ENCODE results near the gene CDH13. TPM values are rescaled to one million over a fixed set of nuclear protein-coding genes. Genes with fewer than 3 reads are reported as not detected.

CDH13 gene
- total and polyA plus RNA-seq, 2 of the 8 experiments (the other 6 are each of a cell fraction or from before 2014, with no cell fraction given) = 2.3 to 2.4 TPM

GRCh38 chr16:83273504-83274173, 646.9 kb downstream of the CDH13 start (continued):
- TF ChIP-seq MAX (IDR thresholded peaks at IDR 0.05) (no peak), RBBP5 (IDR thresholded peaks at IDR 0.05; ENCODE audit: borderline replicate concordance, low read depth, low read length) (no peak), ZNF274 (IDR thresholded peaks at IDR 0.05; ENCODE audit: borderline replicate concordance, extremely low read depth, low read length) (no peak), CTBP2 (IDR thresholded peaks at IDR 0.05; ENCODE audit: borderline replicate concordance, insufficient read depth, insufficient read length, low read length) (no peak)
